Neural cell (in vitro differentiated cells): ENCODE results near the gene C6orf120. TPM values are rescaled to one million over a fixed set of nuclear protein-coding genes. Genes with fewer than 3 reads are reported as not detected.

Experiments used
- H2AFZ ChIP-seq: fragments of 200-600, 300-800 bp; sonication (generic), shearing (Covaris generic); 2 replicates; pipeline ENCODE4 v1.6.0; 2014; ENCODE audit warnings: low read depth, mild to moderate bottlenecking, antibody characterized with exemption, low read length, moderate library complexity
- H3F3A ChIP-seq: fragments of 200-600 bp; shearing (Covaris generic); 2 replicates; pipeline ENCODE4 v1.6.1; 2016; ENCODE audit warnings: mild to moderate bottlenecking, moderate library complexity, mixed read lengths, antibody characterized with exemption, low read length; ENCODE audit not compliant: insufficient read depth, poor library complexity, severe bottlenecking
- H3K27ac ChIP-seq: fragments of 200-600, 300-800 bp; sonication (generic), shearing (Covaris generic); 2 replicates; pipeline ENCODE4 v1.5.1; 2014; ENCODE audit warnings: mild to moderate bottlenecking, low read length, moderate library complexity
- H3K27me3 ChIP-seq: fragments of 300-800, 200-600 bp; sonication (generic), shearing (Covaris generic); 2 replicates; pipeline ENCODE4 v1.6.0; 2014; ENCODE audit warnings: mild to moderate bottlenecking, low read depth, low read length, moderate library complexity; ENCODE audit not compliant: insufficient read depth
- H3K36me3 ChIP-seq: fragments of 300-800, 200-600 bp; sonication (generic), shearing (Covaris generic); 2 replicates; pipeline ENCODE4 v1.5.1; 2014; ENCODE audit warnings: mild to moderate bottlenecking, antibody characterized with exemption, low read length, moderate library complexity; ENCODE audit not compliant: insufficient read depth
- H3K4me2 ChIP-seq: fragments of 300-800, 200-600 bp; sonication (generic), shearing (Covaris generic); 2 replicates; pipeline ENCODE4 v1.6.0; 2014; ENCODE audit warnings: mild to moderate bottlenecking, low read length
- H3K4me3 ChIP-seq: fragments of 300-800, 200-600 bp; sonication (generic), shearing (Covaris generic); 2 replicates; pipeline ENCODE4 v1.5.1; 2014; ENCODE audit warnings: mild to moderate bottlenecking, low read length, moderate library complexity
- H3K79me2 ChIP-seq: fragments of 200-600 bp; shearing (Covaris generic); replicated peaks from 2 replicates; pipeline ENCODE4 v1.6.0; 2014; ENCODE audit warnings: mild to moderate bottlenecking, low read length, moderate library complexity; ENCODE audit not compliant: insufficient read depth
- H3K9ac ChIP-seq: fragments of 300-800, 200-600 bp; sonication (generic), shearing (Covaris generic); 2 replicates; pipeline ENCODE4 v1.6.1; 2016; ENCODE audit warnings: mild to moderate bottlenecking, low read length, mixed read lengths
- H3K9me2 ChIP-seq: fragments of 200-600 bp; shearing (Covaris generic); 2 replicates; pipeline ENCODE4 v1.6.1; 2016; ENCODE audit warnings: mild to moderate bottlenecking, low read length, mixed read lengths; ENCODE audit not compliant: insufficient read depth
- H3K9me3 ChIP-seq: fragments of 200-600, 300-800 bp; sonication (generic), shearing (Covaris generic); 2 replicates; pipeline ENCODE4 v1.6.1; 2016; ENCODE audit warnings: mild to moderate bottlenecking, mixed run types, low read length, moderate library complexity, mixed read lengths
- H4K20me1 ChIP-seq: fragments of 200-600 bp; shearing (Covaris generic); 2 replicates; pipeline ENCODE4 v1.6.1; 2016; ENCODE audit warnings: mild to moderate bottlenecking, mixed run types; ENCODE audit not compliant: insufficient read depth
- EP300 ChIP-seq: fragments of 450-650 bp; conservative IDR thresholded peaks from 2 replicates; pipeline ENCODE4 v1.6.1; 2014; ENCODE audit warnings: antibody characterized with exemption, mild to moderate bottlenecking, moderate library complexity; ENCODE audit not compliant: poor library complexity, severe bottlenecking
- EZH2 ChIP-seq: fragments of 200-600, 300-800 bp; shearing (Covaris generic), sonication (generic); IDR thresholded peaks from 2 replicates; pipeline ENCODE4 v1.6.1; 2014; ENCODE audit warnings: antibody characterized with exemption, low read length, borderline replicate concordance, mild to moderate bottlenecking; ENCODE audit not compliant: insufficient read depth, poor library complexity, severe bottlenecking
- MXI1 ChIP-seq: fragments of 450-650 bp; conservative IDR thresholded peaks from 2 replicates; pipeline ENCODE4 v1.6.1; 2014; ENCODE audit warnings: antibody characterized with exemption, mild to moderate bottlenecking; ENCODE audit not compliant: poor library complexity, severe bottlenecking
- POLR2AphosphoS5 ChIP-seq: IDR thresholded peaks from 2 replicates; pipeline ENCODE4 v1.6.1; 2012
- RAD21 ChIP-seq: fragments of 450-650 bp; conservative IDR thresholded peaks from 2 replicates; pipeline ENCODE4 v1.6.1; 2014; ENCODE audit warnings: antibody characterized with exemption, mild to moderate bottlenecking, moderate library complexity
- SMC3 ChIP-seq: fragments of 450-650 bp; conservative IDR thresholded peaks from 2 replicates; pipeline ENCODE4 v1.6.1; 2014; ENCODE audit warnings: antibody characterized with exemption, mild to moderate bottlenecking, moderate library complexity; ENCODE audit not compliant: poor library complexity
- TAF1 ChIP-seq: IDR thresholded peaks from 2 replicates; pipeline ENCODE4 v1.6.1; 2012; ENCODE audit warnings: low read depth
- polyA plus RNA-seq: library from polyadenylated mRNA; depleted of rRNA; stranded (reverse); fragments of >200 nt; gene quantifications from 2 replicates; pipeline ENCODE4 v1.2.3, GENCODE V29; 2014
- TF ChIP-seq, protein P1 (sequence below): IDR thresholded peaks from 2 replicates; pipeline ENCODE4 v1.6.1; 2012; ENCODE audit warnings: borderline replicate concordance
- TF ChIP-seq, protein P2 (sequence below): fragments of 450-650 bp; IDR thresholded peaks from 2 replicates; pipeline ENCODE4 v1.5.1; 2014; ENCODE audit warnings: antibody characterized with exemption, mild to moderate bottlenecking, moderate library complexity; ENCODE audit not compliant: poor library complexity, severe bottlenecking

Gene C6orf120
- polyA plus RNA-seq, 1 donor from 2014 or later, result 17.8 TPM

DNA sequence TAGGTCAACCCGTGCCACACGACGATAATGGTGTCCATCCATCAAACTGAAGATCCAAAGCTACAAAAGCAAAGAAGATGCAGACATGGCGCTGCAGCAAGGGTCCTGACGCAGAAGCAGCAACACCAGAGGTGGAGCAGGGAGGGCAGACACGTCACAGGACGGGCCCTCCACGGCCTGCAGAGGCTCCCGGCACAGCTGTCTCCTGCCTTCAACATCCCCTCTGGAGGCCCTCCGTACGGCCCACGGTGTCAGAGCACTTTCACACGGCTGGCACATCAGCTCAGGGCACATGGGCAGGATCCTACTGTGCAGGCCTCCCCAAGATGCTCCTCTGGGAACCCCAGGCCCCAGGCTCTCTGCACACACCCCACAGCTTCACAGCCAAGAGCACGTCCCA, 37.7 kb upstream of the C6orf120 start:
- no peak overlapping the region for H3K4me3 ChIP-seq
- no peak overlapping the region for H3K27ac ChIP-seq
- H3K36me3 ChIP-seq, result peaks cover 5% of the 10 kb centered on the region
- no peak overlapping the region for H3K9ac ChIP-seq
- H3K9me2 ChIP-seq, result no peaks in the 10 kb centered on the region
- H3K79me2 ChIP-seq, result no peaks in the 10 kb centered on the region
- TF ChIP-seq MXI1 (no peak), RAD21 (no peak), POLR2AphosphoS5 (no peak), EZH2 (no peak), TAF1 (no peak), SMC3 (no peak)
- TF ChIP-seq, protein P1, sequence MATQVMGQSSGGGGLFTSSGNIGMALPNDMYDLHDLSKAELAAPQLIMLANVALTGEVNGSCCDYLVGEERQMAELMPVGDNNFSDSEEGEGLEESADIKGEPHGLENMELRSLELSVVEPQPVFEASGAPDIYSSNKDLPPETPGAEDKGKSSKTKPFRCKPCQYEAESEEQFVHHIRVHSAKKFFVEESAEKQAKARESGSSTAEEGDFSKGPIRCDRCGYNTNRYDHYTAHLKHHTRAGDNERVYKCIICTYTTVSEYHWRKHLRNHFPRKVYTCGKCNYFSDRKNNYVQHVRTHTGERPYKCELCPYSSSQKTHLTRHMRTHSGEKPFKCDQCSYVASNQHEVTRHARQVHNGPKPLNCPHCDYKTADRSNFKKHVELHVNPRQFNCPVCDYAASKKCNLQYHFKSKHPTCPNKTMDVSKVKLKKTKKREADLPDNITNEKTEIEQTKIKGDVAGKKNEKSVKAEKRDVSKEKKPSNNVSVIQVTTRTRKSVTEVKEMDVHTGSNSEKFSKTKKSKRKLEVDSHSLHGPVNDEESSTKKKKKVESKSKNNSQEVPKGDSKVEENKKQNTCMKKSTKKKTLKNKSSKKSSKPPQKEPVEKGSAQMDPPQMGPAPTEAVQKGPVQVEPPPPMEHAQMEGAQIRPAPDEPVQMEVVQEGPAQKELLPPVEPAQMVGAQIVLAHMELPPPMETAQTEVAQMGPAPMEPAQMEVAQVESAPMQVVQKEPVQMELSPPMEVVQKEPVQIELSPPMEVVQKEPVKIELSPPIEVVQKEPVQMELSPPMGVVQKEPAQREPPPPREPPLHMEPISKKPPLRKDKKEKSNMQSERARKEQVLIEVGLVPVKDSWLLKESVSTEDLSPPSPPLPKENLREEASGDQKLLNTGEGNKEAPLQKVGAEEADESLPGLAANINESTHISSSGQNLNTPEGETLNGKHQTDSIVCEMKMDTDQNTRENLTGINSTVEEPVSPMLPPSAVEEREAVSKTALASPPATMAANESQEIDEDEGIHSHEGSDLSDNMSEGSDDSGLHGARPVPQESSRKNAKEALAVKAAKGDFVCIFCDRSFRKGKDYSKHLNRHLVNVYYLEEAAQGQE, result no peak
- TF ChIP-seq, protein P2, sequence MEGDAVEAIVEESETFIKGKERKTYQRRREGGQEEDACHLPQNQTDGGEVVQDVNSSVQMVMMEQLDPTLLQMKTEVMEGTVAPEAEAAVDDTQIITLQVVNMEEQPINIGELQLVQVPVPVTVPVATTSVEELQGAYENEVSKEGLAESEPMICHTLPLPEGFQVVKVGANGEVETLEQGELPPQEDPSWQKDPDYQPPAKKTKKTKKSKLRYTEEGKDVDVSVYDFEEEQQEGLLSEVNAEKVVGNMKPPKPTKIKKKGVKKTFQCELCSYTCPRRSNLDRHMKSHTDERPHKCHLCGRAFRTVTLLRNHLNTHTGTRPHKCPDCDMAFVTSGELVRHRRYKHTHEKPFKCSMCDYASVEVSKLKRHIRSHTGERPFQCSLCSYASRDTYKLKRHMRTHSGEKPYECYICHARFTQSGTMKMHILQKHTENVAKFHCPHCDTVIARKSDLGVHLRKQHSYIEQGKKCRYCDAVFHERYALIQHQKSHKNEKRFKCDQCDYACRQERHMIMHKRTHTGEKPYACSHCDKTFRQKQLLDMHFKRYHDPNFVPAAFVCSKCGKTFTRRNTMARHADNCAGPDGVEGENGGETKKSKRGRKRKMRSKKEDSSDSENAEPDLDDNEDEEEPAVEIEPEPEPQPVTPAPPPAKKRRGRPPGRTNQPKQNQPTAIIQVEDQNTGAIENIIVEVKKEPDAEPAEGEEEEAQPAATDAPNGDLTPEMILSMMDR, result no peak
- no peak overlapping the region for H2AFZ ChIP-seq
- H3K4me2 ChIP-seq, result no peak overlapping the region
- H3K27me3 ChIP-seq, result no peaks in the 10 kb centered on the region
- no peaks in the 10 kb centered on the region for H3F3A ChIP-seq
- H3K9me3 ChIP-seq, result no peaks in the 10 kb centered on the region
- H4K20me1 ChIP-seq, result no peaks in the 10 kb centered on the region

DNA sequence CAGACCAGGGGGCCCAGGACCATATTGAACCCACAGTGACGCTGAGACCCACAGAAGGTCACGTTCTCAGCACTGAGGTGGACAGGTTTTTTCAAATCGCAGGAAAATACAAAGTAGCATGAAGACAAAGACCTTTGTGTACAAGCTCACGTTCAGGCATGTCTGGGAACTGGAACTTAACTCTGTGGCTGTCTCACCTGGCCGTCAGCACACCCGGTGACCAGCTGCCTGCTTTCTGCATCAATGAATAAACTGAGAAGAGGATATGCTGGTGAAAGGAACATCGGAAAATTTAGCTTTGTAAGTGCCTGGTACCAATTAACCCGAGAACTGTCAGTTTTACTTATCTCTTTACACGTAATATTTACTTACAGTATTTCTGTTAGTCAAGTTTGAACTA, 36.6 kb upstream of the C6orf120 start:
- H3K9ac ChIP-seq, result no peak overlapping the region
- H3K4me2 ChIP-seq, result no peak overlapping the region
- H3K79me2 ChIP-seq, result no peaks in the 10 kb centered on the region
- H3K9me3 ChIP-seq, result no peaks in the 10 kb centered on the region
- no peak overlapping the region for H2AFZ ChIP-seq
- no peaks in the 10 kb centered on the region for H4K20me1 ChIP-seq
- H3K27ac ChIP-seq, result no peak overlapping the region
- H3K4me3 ChIP-seq, result no peak overlapping the region
- H3F3A ChIP-seq, result no peaks in the 10 kb centered on the region
- H3K27me3 ChIP-seq, result no peaks in the 10 kb centered on the region
- H3K9me2 ChIP-seq, result no peaks in the 10 kb centered on the region
- H3K36me3 ChIP-seq, result peaks cover 5% of the 10 kb centered on the region
- TF ChIP-seq, protein P1, result no peak
- TF ChIP-seq TAF1 (no peak), SMC3 (no peak), POLR2AphosphoS5 (no peak), MXI1 (no peak), EP300 (no peak), EZH2 (no peak), RAD21 (no peak)
- TF ChIP-seq, protein P2, result no peak
